Measurements from ENCODE around the gene CDT1. TPM values are rescaled to one million over a fixed set of nuclear protein-coding genes. Genes with fewer than 3 reads are reported as not detected.

Gene CDT1
- total RNA-seq, 4 donors from 2014 or later = 7.9 to 28.1 (median 10.1) TPM

DNA sequence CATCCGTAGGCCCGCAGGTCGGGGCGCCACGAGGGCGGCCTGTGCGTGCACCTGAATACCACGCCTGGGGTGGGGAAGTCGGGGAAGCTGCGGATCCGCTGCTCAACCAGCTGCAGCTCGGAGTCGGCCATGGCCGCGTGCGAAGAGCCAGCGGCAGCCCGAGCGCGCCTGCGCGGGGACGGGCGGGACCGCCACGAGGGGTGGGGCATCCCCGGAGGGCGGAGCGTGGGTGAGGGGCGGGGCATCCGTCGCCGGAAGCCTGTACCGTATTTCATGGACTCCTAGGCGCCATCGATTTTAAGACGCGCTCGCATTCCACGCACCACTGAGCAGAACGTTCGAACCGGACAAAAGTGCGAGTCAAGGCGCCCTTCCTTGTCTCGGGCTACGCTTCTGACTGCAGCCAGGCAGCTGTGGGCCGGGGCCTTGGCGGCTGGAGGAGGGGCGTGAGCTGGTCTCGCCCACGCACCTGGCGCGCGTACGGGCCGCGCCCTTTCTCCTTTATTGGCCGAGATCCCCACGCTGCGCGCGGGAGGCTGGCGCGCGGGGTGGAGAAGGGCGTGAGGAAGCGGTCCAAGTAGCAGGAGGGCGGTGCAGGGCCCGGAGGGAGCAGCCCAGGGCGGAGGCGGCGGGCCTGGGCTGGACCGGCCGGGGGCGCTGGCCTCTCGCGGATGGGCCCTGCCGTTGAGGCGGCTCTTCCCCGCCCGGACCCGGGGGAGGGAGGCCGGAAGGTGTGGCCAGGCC lies 8.4 kb downstream of the CDT1 start, which contains the start of gene APRT:
Gene APRT, minus strand, starts transcription at position 160 of the 744 bp plus-strand sequence. Its CDS starts 29 bp downstream, at position 131.
- Histone ChIP-seq H3K4me3 (peak within 1 kb of the TSS; percentile 77 to 91 (median 84)), H3K9me3 (no peaks in the 10 kb centered on the region), H3K27ac (peak within 1 kb of the TSS; percentile 93 to 97 (median 94)), H3K4me1 (peaks cover 0 to 29% (median 19%) of the 10 kb centered on the region in 4 donors), H3K36me3 (peaks cover 0 to 18% (median 0%) of the 10 kb centered on the region in 3 donors), H3K27me3 (no peaks in the 10 kb centered on the region)
- peak; percentile 88 to 98 (median 97) for DNase-seq
- TF ChIP-seq CTCF (IDR thresholded peaks at IDR 0.05) (peak in 4 of 6 experiments; percentile 25 to 54 (median 47)), POLR2A (IDR thresholded peaks at IDR 0.05) (peak; percentile 38 to 74)

- no peak for DNase-seq
- no peaks in the 10 kb centered on the region for H3K27me3 ChIP-seq
- no peaks in the 10 kb centered on the region for H3K9me3 ChIP-seq
- peaks cover 0 to 29% (median 19%) of the 10 kb centered on the region in 4 donors for H3K4me1 ChIP-seq
- H3K27ac ChIP-seq = peak overlapping the region; percentile 93 to 97 (median 94)
- H3K4me3 ChIP-seq = peak overlapping the region; percentile 77 to 91 (median 84)
- H3K36me3 ChIP-seq = peaks cover 0 to 18% (median 0%) of the 10 kb centered on the region in 3 donors
- TF ChIP-seq CTCF (IDR thresholded peaks at IDR 0.05) (no peak), POLR2A (IDR thresholded peaks at IDR 0.05) (no peak)
Measured at GRCh38 chr16:88812513-88813268, 9.1 kb downstream of the CDT1 start.

DNA sequence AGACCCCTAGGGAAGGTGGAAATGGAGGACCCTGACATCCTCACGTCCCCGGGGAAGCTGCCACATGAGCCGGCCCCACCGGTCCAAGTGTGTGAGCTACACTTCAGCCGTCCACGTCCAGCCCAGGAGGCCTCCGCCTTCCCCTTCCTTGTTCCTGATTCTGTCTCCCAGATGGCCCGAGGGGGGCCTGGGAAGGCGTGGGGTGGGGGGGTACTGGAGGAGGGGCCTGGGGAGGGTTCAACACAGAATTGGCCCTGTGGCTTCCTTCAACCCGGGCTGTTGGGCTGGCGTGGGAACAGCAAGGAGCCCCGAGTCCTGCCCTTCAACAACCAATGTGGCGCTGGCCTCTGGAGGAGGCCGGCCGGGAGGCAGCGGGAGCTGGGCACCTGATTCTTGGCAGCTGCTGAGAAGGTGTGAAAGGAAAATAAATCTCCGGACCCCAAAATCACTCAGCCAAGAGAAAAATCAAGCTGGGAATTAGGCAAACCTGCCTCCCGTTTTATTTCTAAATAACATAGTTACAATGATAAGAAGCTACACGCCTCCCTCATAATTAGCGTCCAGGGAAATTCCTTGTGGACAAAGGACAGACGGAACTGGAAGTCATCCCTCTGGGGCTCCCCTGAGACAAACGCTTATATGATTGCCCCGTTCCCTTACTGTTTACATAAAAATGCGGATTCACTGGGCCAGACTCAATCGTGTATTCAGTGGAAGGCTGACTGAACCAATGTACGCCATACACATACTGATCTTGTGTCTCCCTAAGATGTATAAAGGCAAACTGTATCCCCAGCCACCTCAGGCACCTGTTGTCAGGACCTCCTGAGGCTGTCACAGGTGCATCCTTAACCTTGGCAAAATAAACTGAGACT lies 9.9 kb downstream of the CDT1 start:
- Histone ChIP-seq H3K27me3 (no peaks in the 10 kb centered on the region), H3K9me3 (no peaks in the 10 kb centered on the region), H3K27ac (peak overlapping the region; percentile 93 to 97 (median 94)), H3K36me3 (peaks cover 0 to 13% (median 0%) of the 10 kb centered on the region in 3 donors), H3K4me1 (peaks cover 0 to 29% (median 19%) of the 10 kb centered on the region in 4 donors), H3K4me3 (peak overlapping the region in 1 of 4 donors; percentile 86)
- DNase-seq = no peak
- TF ChIP-seq CTCF (IDR thresholded peaks at IDR 0.05) (no peak), POLR2A (IDR thresholded peaks at IDR 0.05) (no peak)

DNA sequence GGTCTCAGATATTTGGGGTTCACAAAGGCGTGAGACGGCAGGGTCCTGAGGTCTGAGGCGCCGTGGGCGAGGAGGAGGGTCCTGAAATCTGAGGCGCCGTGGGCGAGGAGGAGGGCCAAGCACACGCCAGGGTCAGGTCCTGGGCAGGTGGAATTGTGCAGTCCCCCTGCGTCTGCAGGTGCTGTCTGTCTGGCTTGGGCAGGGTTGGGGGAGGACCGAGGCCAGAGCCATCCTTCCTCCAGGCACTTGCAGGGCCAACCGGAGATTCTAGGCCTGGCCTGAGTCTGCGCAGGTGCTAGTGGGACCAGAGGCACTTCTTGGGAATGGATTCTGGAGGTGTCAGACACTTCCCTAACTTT lies 10.5 kb downstream of the CDT1 start:
- Histone ChIP-seq H3K27me3 (no peaks in the 10 kb centered on the region), H3K9me3 (no peaks in the 10 kb centered on the region), H3K4me3 (no peak overlapping the region), H3K36me3 (peaks cover 0 to 7% (median 0%) of the 10 kb centered on the region in 3 donors), H3K4me1 (peaks cover 0 to 29% (median 19%) of the 10 kb centered on the region in 4 donors), H3K27ac (no peak overlapping the region)
- no peak for DNase-seq
- TF ChIP-seq POLR2A (IDR thresholded peaks at IDR 0.05) = no peak
- no peak for TF ChIP-seq CTCF (IDR thresholded peaks at IDR 0.05)

DNA sequence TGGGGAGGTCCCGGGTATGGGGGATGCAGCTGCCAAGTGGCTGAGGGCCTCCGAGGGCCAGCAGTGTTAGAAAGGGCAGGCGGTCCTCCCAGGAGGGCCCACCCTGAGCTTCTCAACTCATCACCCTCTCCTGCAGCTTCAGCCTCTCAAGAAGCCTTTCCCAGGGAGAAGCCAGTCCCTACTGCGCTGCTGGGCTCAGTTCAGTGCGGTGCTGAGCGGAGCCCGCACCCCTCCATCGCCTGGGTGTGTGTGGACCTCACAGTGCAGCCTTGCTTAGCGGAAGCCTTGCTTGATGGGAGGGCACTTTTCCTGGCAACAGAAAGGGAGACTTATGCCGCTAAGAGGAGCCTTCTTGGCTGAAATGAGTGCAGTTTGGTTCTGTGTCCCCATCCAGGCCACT lies 11.6 kb downstream of the CDT1 start:
- no peak for DNase-seq
- Histone ChIP-seq H3K9me3 (no peaks in the 10 kb centered on the region), H3K36me3 (no peaks in the 10 kb centered on the region), H3K27ac (no peak overlapping the region), H3K4me1 (peaks cover 0 to 22% (median 16%) of the 10 kb centered on the region in 4 donors), H3K27me3 (no peaks in the 10 kb centered on the region), H3K4me3 (no peak overlapping the region)
- TF ChIP-seq CTCF (IDR thresholded peaks at IDR 0.05) (no peak), POLR2A (IDR thresholded peaks at IDR 0.05) (no peak)

Measured in Peyer's patch (tissue), 4 donors.